Measurements from ENCODE around the gene FAM72B.
"Not testable (repeated sequence)": the region's sequence is repeated elsewhere in the genome, so short reads cannot be mapped to it uniquely, and the experiment has no call there.

The FAM72B gene

GRCh38 chr1:121152788-121153187, 31.4 kb downstream of the FAM72B start:
- not testable (repeated sequence) for DNase-seq (ENCODE audit: low spot score)

GRCh38 chr1:121151294-121151693, 32.8 kb downstream of the FAM72B start:
- not testable (repeated sequence) for DNase-seq (ENCODE audit: low spot score)

- not testable (repeated sequence) for DNase-seq (ENCODE audit: low spot score)
Observed at GRCh38 chr1:121148489-121149190, 35.5 kb downstream of the FAM72B start.

GRCh38 chr1:121140393-121140792, 43.7 kb downstream of the FAM72B start:
- DNase-seq (ENCODE audit: low spot score) = not testable (repeated sequence)

GRCh38 chr1:121131494-121131893, 52.6 kb downstream of the FAM72B start:
- not testable (repeated sequence) for DNase-seq (ENCODE audit: low spot score)

- DNase-seq (ENCODE audit: low spot score) = not testable (repeated sequence)
Observed at GRCh38 chr1:121118480-121118824, 65.7 kb downstream of the FAM72B start.
